Keratinocyte (primary cell): ENCODE data around the gene DRP2. TPM values are rescaled to one million over a fixed set of nuclear protein-coding genes. Genes with fewer than 3 reads are reported as not detected.

Experiments used
- DNase-seq: peaks from one replicate; pipeline ENCODE4 v3.0.0-alpha.2; 2011; ENCODE audit warnings: low read depth, missing footprints, low spot score
- FAIRE-seq: peaks from 2 replicates; lab custom pipeline; 2011; peaks lifted over from hg19 to GRCh38; lab: Jason Lieb, UNC
- H2AFZ ChIP-seq: 2 replicates; pipeline ENCODE4 v1.6.0; 2012; ENCODE audit warnings: low read length, control low read depth, inconsistent platforms; ENCODE audit not compliant: control insufficient read depth
- H3K27ac ChIP-seq: 2 replicates; pipeline ENCODE4 v1.5.1; 2011; ENCODE audit warnings: low read length; ENCODE audit not compliant: control insufficient read depth, insufficient read depth
- H3K27me3 ChIP-seq: 3 replicates; pipeline ENCODE4 v1.6.0; 2011; ENCODE audit warnings: low read length; ENCODE audit not compliant: control insufficient read depth, insufficient read depth; ENCODE audit errors: extremely low read depth
- H3K36me3 ChIP-seq, 2 experiments: 2 replicates in 1 of 2; 3 replicates in 1 of 2; pipeline ENCODE4 v1.5.1; 2011; ENCODE audit warnings: low read length in 2 of 2, mild to moderate bottlenecking in 1 of 2; ENCODE audit not compliant: control insufficient read depth in 2 of 2, insufficient read depth in 2 of 2; ENCODE audit errors: extremely low read depth in 1 of 2
- H3K4me1 ChIP-seq: 3 replicates; pipeline ENCODE4 v1.5.1; 2011; ENCODE audit warnings: low read length; ENCODE audit not compliant: control insufficient read depth, insufficient read depth; ENCODE audit errors: extremely low read depth
- H3K4me2 ChIP-seq: 3 replicates; pipeline ENCODE4 v1.6.0; 2011; ENCODE audit warnings: low read depth, low read length; ENCODE audit not compliant: control insufficient read depth, insufficient read depth; ENCODE audit errors: extremely low read depth
- H3K4me3 ChIP-seq, 3 experiments: fragments of 200-600 bp in 1 of 3; sonication (generic) in 1 of 3; 2 replicates in 2 of 3; 3 replicates in 1 of 3; pipeline ENCODE4 v1.5.1; 2011 to 2016; ENCODE audit warnings: low read length in 3 of 3, mild to moderate bottlenecking in 3 of 3, control low read depth in 2 of 3, inconsistent platforms in 1 of 3, low read depth in 1 of 3, mixed read lengths in 1 of 3, mixed run types in 1 of 3, moderate library complexity in 1 of 3; ENCODE audit not compliant: control insufficient read depth in 2 of 3, insufficient read depth in 2 of 3; ENCODE audit errors: extremely low read depth in 1 of 3
- H3K79me2 ChIP-seq: 2 replicates; pipeline ENCODE4 v1.6.0; 2012; ENCODE audit warnings: low read length; ENCODE audit not compliant: control insufficient read depth, insufficient read depth
- H3K9ac ChIP-seq: 3 replicates; pipeline ENCODE4 v1.6.0; 2011; ENCODE audit warnings: low read length; ENCODE audit not compliant: control insufficient read depth, insufficient read depth; ENCODE audit errors: extremely low read depth
- H3K9me1 ChIP-seq: 3 replicates; pipeline ENCODE4 v1.6.0; 2011; ENCODE audit warnings: low read length; ENCODE audit not compliant: control insufficient read depth, insufficient read depth; ENCODE audit errors: extremely low read depth
- H3K9me3 ChIP-seq: 2 replicates; pipeline ENCODE4 v1.5.1; 2012; ENCODE audit warnings: low read depth, low read length; ENCODE audit not compliant: control insufficient read depth
- H4K20me1 ChIP-seq: 3 replicates; pipeline ENCODE4 v1.6.0; 2011; ENCODE audit warnings: low read length; ENCODE audit not compliant: control insufficient read depth, insufficient read depth; ENCODE audit errors: extremely low read depth
- CTCF ChIP-seq, 3 experiments: IDR thresholded peaks in 1 of 3; conservative IDR thresholded peaks in 1 of 3; optimal IDR thresholded peaks in 1 of 3; 2 replicates in 2 of 3; 3 replicates in 1 of 3; pipeline versions ENCODE3 to v1.5.1; 2011; ENCODE audit warnings: low read length in 3 of 3, mild to moderate bottlenecking in 3 of 3, moderate library complexity in 2 of 3, control low read depth in 1 of 3, inconsistent platforms in 1 of 3; ENCODE audit not compliant: insufficient read depth in 2 of 3; ENCODE audit errors: extremely low read depth in 1 of 3
- EZH2 ChIP-seq: IDR thresholded peaks from one replicate; pipeline ENCODE4 v1.6.1; 2012; ENCODE audit warnings: inconsistent platforms, mild to moderate bottlenecking, low read length, moderate library complexity
- dilution Hi-C: fragments of 300-500 bp; cut with MboI; formaldehyde crosslinking; loops from one replicate; pipeline ENCODE4 v1.7.0; 2020; ENCODE audit warnings: low sequenced_read_pairs; ENCODE audit not compliant: extremely low pct_ligation_motif_present
- polyA plus RNA-seq, 5 experiments: library from polyadenylated mRNA; depleted of rRNA in 3 of 5; stranded (reverse) in 3 of 5; stranded (forward) in 1 of 5; unstranded in 1 of 5; fragments of >200 nt; gene quantifications; 1 replicate in 1 of 5; 2 replicates in 3 of 5; 3 replicates in 1 of 5; pipeline versions ENCODE4 v1.2.1 to v1.2.3, GENCODE V29; 2011 to 2012; ENCODE audit warnings: missing spikeins in 2 of 5, low read depth in 1 of 5, low replicate concordance in 1 of 5

The DRP2 gene
- polyA plus RNA-seq, 1 donor (not counting 4 experiments of a cell fraction or from before 2014, with no cell fraction given): 0.08 TPM

- no peak overlapping the region for H2AFZ ChIP-seq
- H3K9me1 ChIP-seq: no peaks in the 10 kb centered on the region
- no peak overlapping the region for H3K27ac ChIP-seq
- no peak for DNase-seq
- H4K20me1 ChIP-seq: no peaks in the 10 kb centered on the region
- no peak overlapping the region for H3K4me3 ChIP-seq
- no peaks in the 10 kb centered on the region for H3K79me2 ChIP-seq
- no peaks in the 10 kb centered on the region for H3K9me3 ChIP-seq
- peaks cover 8% of the 10 kb centered on the region for H3K27me3 ChIP-seq
- no peaks in the 10 kb centered on the region for H3K4me1 ChIP-seq
- no peak for FAIRE-seq
- TF ChIP-seq CTCF (optimal IDR thresholded peaks at IDR 0.05 in 1 of 3, IDR thresholded peaks at IDR 0.05 in 1 of 3, conservative IDR thresholded peaks at IDR 0.05 in 1 of 3; ENCODE audit: extremely low read depth in 1 of 3, insufficient read depth in 2 of 3, low read length in 3 of 3) (no peak), EZH2 (no peak)
- no peak overlapping the region for H3K4me2 ChIP-seq
- no peak overlapping the region for H3K9ac ChIP-seq
- dilution Hi-C loops: no loop called here
- no peaks in the 10 kb centered on the region for H3K36me3 ChIP-seq
These were observed 44.2 kb downstream of the DRP2 start for GRCh38 chrX:101263766-101264165.

- H3K9ac ChIP-seq: no peak overlapping the region
- H3K9me3 ChIP-seq: no peaks in the 10 kb centered on the region
- H3K36me3 ChIP-seq: no peaks in the 10 kb centered on the region
- FAIRE-seq (no peak), DNase-seq (no peak)
- no peak overlapping the region for H3K4me3 ChIP-seq
- H2AFZ ChIP-seq: no peak overlapping the region
- dilution Hi-C loops: no loop called here
- H3K4me2 ChIP-seq: no peak overlapping the region
- no peaks in the 10 kb centered on the region for H3K4me1 ChIP-seq
- peaks cover 6% of the 10 kb centered on the region for H3K27me3 ChIP-seq
- no peak overlapping the region for H3K27ac ChIP-seq
- no peaks in the 10 kb centered on the region for H3K79me2 ChIP-seq
- H4K20me1 ChIP-seq: no peaks in the 10 kb centered on the region
- no peak for TF ChIP-seq CTCF (optimal IDR thresholded peaks at IDR 0.05 in 1 of 3, IDR thresholded peaks at IDR 0.05 in 1 of 3, conservative IDR thresholded peaks at IDR 0.05 in 1 of 3; ENCODE audit: extremely low read depth in 1 of 3, insufficient read depth in 2 of 3, low read length in 3 of 3)
- no peak for TF ChIP-seq EZH2
- no peaks in the 10 kb centered on the region for H3K9me1 ChIP-seq
These were observed 46.4 kb downstream of the DRP2 start for GRCh38 chrX:101265869-101266428.
